T-cell (primary cell): ENCODE results near the gene POU5F1. TPM values are rescaled to one million over a fixed set of nuclear protein-coding genes. Genes with fewer than 3 reads are reported as not detected.
A peak's percentile ranks its signal among the peaks of the same experiment; 100 is the strongest.

Experiments used
- ATAC-seq, 4 experiments: fragments of 200-7000 bp in 3 of 4; fragments of 150-1000 bp in 1 of 4; cut with Tn5 transposase; replicated peaks in 1 of 4; 1 replicate in 3 of 4; 2 replicates in 1 of 4; pipeline ENCODE4 v1.10.0; 2021; ENCODE audit warnings: moderate library complexity in 3 of 4, mild to moderate bottlenecking in 2 of 4, moderate number of reproducible peaks in 1 of 4
- CTCF ChIA-PET, 2 donors: fragments of 300-600 bp; sonication (Branson Sonifier 250); formaldehyde crosslinking; loops; one replicate each; lab custom pipeline; 2022; ENCODE audit warnings: antibody characterized with exemption in 2 of 2; lab: Charles Lee
- POLR2A ChIA-PET, 2 donors: fragments of 300-600 bp; sonication (Branson Sonifier 250); formaldehyde crosslinking; loops; one replicate each; lab custom pipeline; 2022; ENCODE audit warnings: antibody characterized with exemption in 2 of 2; lab: Charles Lee
- DNase-seq, 35 experiments: peaks; one replicate each; pipeline versions ENCODE4 v3.0.0 to v3.0.0-alpha.2; 2013 to 2023
- H3K27ac ChIP-seq: one replicate; pipeline ENCODE4 v1.5.1; 2013; ENCODE audit warnings: low read length
- H3K27me3 ChIP-seq, 2 experiments: replicated peaks in 1 of 2; 1 replicate in 1 of 2; 2 replicates in 1 of 2; pipeline versions ENCODE4 v1.6.1 to v1.7.0; 2013; ENCODE audit warnings: low read length in 1 of 2, mixed read lengths in 1 of 2; ENCODE audit not compliant: control insufficient read depth in 2 of 2, insufficient read depth in 2 of 2; ENCODE audit errors: extremely low read depth in 1 of 2
- H3K36me3 ChIP-seq, 2 donors: 1 replicate in 1 of 2; 2 replicates in 1 of 2; pipeline versions ENCODE4 v1.6.1 to v1.7.0; 2013; ENCODE audit warnings: low read length in 1 of 2; ENCODE audit not compliant: control insufficient read depth in 2 of 2, insufficient read depth in 1 of 2; ENCODE audit errors: extremely low read depth in 1 of 2
- H3K4me1 ChIP-seq, 2 experiments: 1 replicate in 1 of 2; 2 replicates in 1 of 2; pipeline versions ENCODE4 v1.6.1 to v1.7.0; 2013; ENCODE audit warnings: low read length in 2 of 2, mixed read lengths in 1 of 2; ENCODE audit not compliant: insufficient read depth in 2 of 2, control insufficient read depth in 1 of 2; ENCODE audit errors: extremely low read depth in 1 of 2
- H3K4me3 ChIP-seq, 2 donors: 1 replicate in 1 of 2; 2 replicates in 1 of 2; pipeline versions ENCODE4 v1.5.1 to v1.7.0; 2013; ENCODE audit warnings: mild to moderate bottlenecking in 2 of 2, low read length in 1 of 2, moderate library complexity in 1 of 2; ENCODE audit not compliant: control insufficient read depth in 1 of 2; ENCODE audit errors: extremely low read depth in 1 of 2
- H3K9me3 ChIP-seq: 2 replicates; pipeline ENCODE4 v1.7.0; 2013
- H3K27ac Mint-ChIP-seq, 2 donors: one replicate each; pipeline ENCODE4 v1.8.0; 2020 to 2021; ENCODE audit warnings: mild to moderate bottlenecking in 2 of 2, mixed read lengths in 2 of 2
- H3K27me3 Mint-ChIP-seq, 2 donors: one replicate each; pipeline ENCODE4 v1.8.0; 2021 to 2022; ENCODE audit warnings: mixed read lengths in 2 of 2
- H3K36me3 Mint-ChIP-seq: one replicate; pipeline ENCODE4 v1.8.0; 2021; ENCODE audit warnings: mixed read lengths
- H3K4me1 Mint-ChIP-seq, 3 donors: one replicate each; pipeline ENCODE4 v1.8.0; 2020 to 2022; ENCODE audit warnings: mixed read lengths in 3 of 3, mild to moderate bottlenecking in 1 of 3
- H3K4me3 Mint-ChIP-seq, 3 donors: one replicate each; pipeline ENCODE4 v1.8.0; 2020 to 2022; ENCODE audit warnings: mild to moderate bottlenecking in 3 of 3, mixed read lengths in 3 of 3, moderate library complexity in 3 of 3
- H3K9me3 Mint-ChIP-seq, 3 donors: one replicate each; pipeline ENCODE4 v1.8.0; 2020 to 2022; ENCODE audit warnings: mixed read lengths in 3 of 3
- WGBS: methylation state at CpG from one replicate; pipeline ENCODE4 v1.1.5; 2013; ENCODE audit warnings: missing lambda C conversion rate; ENCODE audit not compliant: insufficient coverage; 5-methylcytosine and 5-hydroxymethylcytosine counted together
- total RNA-seq, 35 experiments: library from RNA in 6 of 35; stranded (reverse) in 6 of 35; fragments of 120-200 nt in 1 of 35; gene quantifications; one replicate each; pipeline versions ENCODE4 v1.2.1 to v1.2.4 and lab custom pipeline; 2013 to 2026

POU5F1 gene
- total RNA-seq, 5 donors from 2014 or later (not counting 1 experiment from before 2014, with no cell fraction given), result 0.61 to 3.9 (median 2.9) TPM; not detected in 1

DNA sequence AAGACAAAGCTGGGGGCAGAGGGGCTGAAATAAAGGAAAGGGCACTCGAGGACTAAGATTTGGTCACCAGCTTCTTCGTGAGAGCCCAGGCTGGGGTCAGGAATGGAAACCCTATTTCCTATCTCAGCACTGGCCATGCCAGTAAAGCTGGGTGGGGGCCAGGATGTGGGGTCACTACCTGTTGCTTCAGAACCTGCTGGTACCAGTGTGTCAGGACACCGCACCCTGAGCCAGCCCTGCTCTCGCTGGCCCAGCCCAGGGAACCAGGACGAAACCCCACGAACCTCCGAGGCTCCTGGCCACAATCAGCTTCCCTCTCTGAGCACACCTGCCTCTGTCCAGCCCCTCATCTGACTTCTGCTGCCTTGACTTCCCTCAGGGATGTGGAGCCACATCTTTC is 52.3 kb downstream of the POU5F1 start:
- H3K4me3 Mint-ChIP-seq, result no peak overlapping the region
- no peak overlapping the region for H3K27ac ChIP-seq
- ChIA-PET CTCF (interaction anchor here in 1 of 2 donors (0.6 kb wide), 1 partner anchor 1329 kb away, joined by 5 read pairs; no protein-coding TSS in a partner anchor), POLR2A (no interaction called here)
- no peaks in the 10 kb centered on the region for H3K9me3 Mint-ChIP-seq
- DNase-seq (no peak), ATAC-seq (no peak)
- H3K27ac Mint-ChIP-seq, result no peak overlapping the region
- no peaks in the 10 kb centered on the region for H3K36me3 Mint-ChIP-seq
- H3K4me1 ChIP-seq, result peaks cover 0 to 9% of the 10 kb centered on the region in 2 experiments
- 72% methylated on average over 7 of the region's 7 CpGs for WGBS
- no peaks in the 10 kb centered on the region for H3K9me3 ChIP-seq
- no peak overlapping the region for H3K4me3 ChIP-seq
- no peaks in the 10 kb centered on the region for H3K36me3 ChIP-seq
- H3K27me3 ChIP-seq, result peaks cover 0 to 47% of the 10 kb centered on the region in 2 experiments
- peaks cover 7 to 26% of the 10 kb centered on the region in 2 donors for H3K27me3 Mint-ChIP-seq
- peaks cover 4 to 14% (median 5%) of the 10 kb centered on the region in 3 donors for H3K4me1 Mint-ChIP-seq

DNA sequence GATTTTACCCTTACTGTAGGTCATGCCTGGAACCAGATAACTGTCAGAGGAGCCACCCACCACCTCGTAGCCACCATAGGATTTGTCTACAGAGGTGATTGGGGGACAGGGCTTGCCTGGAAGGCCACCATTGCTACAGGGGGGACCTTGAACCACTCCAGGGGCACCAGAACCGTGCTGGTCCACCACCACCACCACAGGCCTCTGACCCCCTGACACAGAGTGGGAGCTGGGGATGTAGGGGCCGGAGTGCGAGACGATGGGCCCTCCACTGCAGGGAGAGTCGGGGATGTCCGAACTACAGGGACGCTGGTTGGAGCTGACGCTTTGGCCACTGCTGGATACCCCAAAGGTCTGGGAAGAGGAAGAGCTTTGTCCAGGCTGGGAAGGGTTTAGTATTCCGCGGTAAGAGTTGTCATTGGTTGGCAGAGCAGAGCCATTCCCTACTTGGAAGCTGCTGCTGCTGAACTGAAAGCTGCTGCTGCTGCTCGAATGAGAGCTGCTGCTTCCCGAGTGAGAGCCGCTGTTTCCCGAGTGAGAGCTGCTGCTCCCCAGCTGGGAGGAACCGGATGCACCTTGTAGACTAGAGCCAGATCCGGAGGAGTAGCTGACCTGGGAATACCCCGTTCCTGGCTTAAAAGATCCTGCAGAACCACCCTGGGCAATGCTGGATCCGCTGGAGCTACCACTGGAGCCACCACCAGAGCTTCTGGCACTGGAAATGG is 53.7 kb downstream of the POU5F1 start:
- no peaks in the 10 kb centered on the region for H3K36me3 ChIP-seq
- no peak overlapping the region for H3K27ac ChIP-seq
- Mint-ChIP-seq H3K4me1 (peaks cover 4 to 14% (median 5%) of the 10 kb centered on the region in 3 donors), H3K27me3 (peaks cover 7 to 27% of the 10 kb centered on the region in 2 donors), H3K36me3 (no peaks in the 10 kb centered on the region), H3K4me3 (no peak overlapping the region), H3K27ac (no peak overlapping the region), H3K9me3 (no peaks in the 10 kb centered on the region)
- 87% methylated on average over 16 of the region's 19 CpGs for WGBS
- ATAC-seq (no peak), DNase-seq (no peak)
- H3K27me3 ChIP-seq, result peaks cover 0 to 48% of the 10 kb centered on the region in 2 experiments
- H3K4me1 ChIP-seq, result peaks cover 0 to 9% of the 10 kb centered on the region in 2 experiments
- no peaks in the 10 kb centered on the region for H3K9me3 ChIP-seq
- POLR2A ChIA-PET, result no interaction called here
- CTCF ChIA-PET, result no interaction called here
- H3K4me3 ChIP-seq, result no peak overlapping the region

DNA sequence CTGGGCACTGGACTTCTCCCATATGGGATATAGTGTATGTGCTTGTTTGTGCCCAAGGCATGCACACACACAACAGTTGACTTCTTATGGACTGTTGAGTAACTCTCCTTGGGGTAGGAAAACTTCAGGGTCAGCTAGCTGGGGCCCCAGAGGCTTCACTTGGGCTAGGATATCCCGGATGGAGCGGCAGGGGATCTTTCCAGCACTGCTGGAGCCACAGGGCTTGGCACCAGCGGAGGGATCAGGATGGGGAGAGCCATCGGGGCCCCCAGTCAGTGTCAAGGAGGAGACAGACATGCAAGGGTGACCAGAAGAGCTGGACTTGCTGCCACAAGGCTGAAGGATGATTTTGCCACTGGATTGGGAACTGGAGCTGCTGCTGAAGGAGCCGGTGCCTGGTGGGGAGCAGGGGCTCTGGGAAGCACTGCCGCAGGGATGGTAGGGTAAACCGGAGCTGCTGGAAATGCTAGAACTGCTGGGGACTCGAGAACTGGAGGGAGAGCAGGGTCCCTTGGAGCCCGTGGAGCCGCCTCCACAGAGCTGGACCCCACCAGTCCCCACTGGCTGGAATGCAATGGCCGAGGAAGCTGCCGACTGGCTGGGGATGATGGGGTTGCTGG is 54.4 kb downstream of the POU5F1 start:
- H3K36me3 Mint-ChIP-seq, result no peaks in the 10 kb centered on the region

DNA sequence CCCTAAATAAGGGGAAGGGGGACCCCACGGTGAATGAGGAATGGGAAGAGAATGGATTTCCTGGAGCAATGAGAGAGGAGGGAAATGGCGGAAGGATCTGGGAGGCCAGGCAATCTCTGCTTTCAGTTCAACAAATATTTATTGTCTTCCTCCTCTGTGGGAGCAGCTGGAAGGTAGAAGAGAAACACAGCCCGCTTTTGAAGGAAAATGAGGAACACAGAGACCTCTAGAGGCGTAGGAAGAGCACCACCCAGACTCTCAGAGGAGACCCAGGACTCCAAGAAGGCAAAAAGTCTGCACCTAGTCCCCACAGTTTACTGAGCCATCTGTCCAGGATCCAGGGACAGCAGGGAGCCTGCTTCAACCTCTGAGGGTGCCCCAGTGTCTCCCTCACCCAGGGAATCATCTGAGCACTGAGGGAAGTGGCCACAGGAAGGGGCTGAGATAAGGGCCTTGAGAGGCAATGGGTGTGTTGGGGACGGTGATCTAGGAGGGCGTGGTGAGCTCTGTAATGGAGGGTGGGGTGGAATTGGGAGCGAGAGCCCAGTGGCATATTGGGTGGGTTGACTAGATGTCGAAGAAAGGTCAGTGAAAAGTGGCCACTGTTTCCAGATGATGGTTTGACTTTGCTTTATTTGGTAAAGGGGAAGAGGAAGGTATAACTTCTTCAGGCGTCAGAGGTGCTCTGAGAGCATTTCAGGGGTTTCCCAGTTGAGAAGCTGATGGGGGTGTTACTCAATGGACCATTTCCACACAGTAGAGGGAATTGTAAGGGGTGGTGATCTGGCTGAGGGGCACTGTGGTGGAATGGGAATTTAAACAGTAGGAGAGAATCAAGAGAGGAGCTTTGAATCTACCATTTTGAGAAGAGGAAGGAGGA is 55.3 kb downstream of the POU5F1 start:
- H3K27me3 ChIP-seq, result peaks cover 0 to 51% of the 10 kb centered on the region in 2 experiments
- WGBS, result 55% methylated on average over 7 of the region's 9 CpGs
- ChIA-PET POLR2A (no interaction called here), CTCF (interaction anchor here (0.6 to 1.7 kb wide), 4 partner anchors 9 to 912 kb away, joined by 3 to 6 read pairs (median 4); no protein-coding TSS in a partner anchor)
- no peak overlapping the region for H3K4me3 ChIP-seq
- no peaks in the 10 kb centered on the region for H3K9me3 ChIP-seq
- Mint-ChIP-seq H3K4me3 (no peak overlapping the region), H3K36me3 (no peaks in the 10 kb centered on the region), H3K4me1 (peaks cover 4 to 14% (median 5%) of the 10 kb centered on the region in 3 donors), H3K27me3 (peaks cover 7 to 26% of the 10 kb centered on the region in 2 donors), H3K27ac (peak overlapping the region; percentile 33 to 55), H3K9me3 (no peaks in the 10 kb centered on the region)
- no peaks in the 10 kb centered on the region for H3K36me3 ChIP-seq
- ATAC-seq (peak; percentile 65 to 88 (median 70)), DNase-seq (peak in 1 of 35 experiments; percentile 45)
- no peak overlapping the region for H3K27ac ChIP-seq
- peaks cover 0 to 9% of the 10 kb centered on the region in 2 experiments for H3K4me1 ChIP-seq

More for the DNA sequence above, 54.4 kb downstream of the POU5F1 start:
- 81% methylated on average over 10 of the region's 12 CpGs for WGBS
- Mint-ChIP-seq H3K27me3 (peaks cover 7 to 25% of the 10 kb centered on the region in 2 donors), H3K27ac (no peak overlapping the region), H3K4me1 (peaks cover 4 to 14% (median 5%) of the 10 kb centered on the region in 3 donors), H3K4me3 (no peak overlapping the region), H3K9me3 (no peaks in the 10 kb centered on the region)
- CTCF ChIA-PET, result interaction anchor here (0.6 to 0.9 kb wide), 2 partner anchors 9 to 29 kb away, joined by 3 read pairs; no protein-coding TSS in a partner anchor
- H3K4me1 ChIP-seq, result peaks cover 0 to 9% of the 10 kb centered on the region in 2 experiments
- H3K36me3 ChIP-seq, result no peaks in the 10 kb centered on the region
- POLR2A ChIA-PET, result no interaction called here
- H3K27me3 ChIP-seq, result peaks cover 0 to 48% of the 10 kb centered on the region in 2 experiments
- no peaks in the 10 kb centered on the region for H3K9me3 ChIP-seq
- no peak for DNase-seq
- ATAC-seq, result no peak
- H3K27ac ChIP-seq, result no peak overlapping the region
- H3K4me3 ChIP-seq, result no peak overlapping the region

- no peaks in the 10 kb centered on the region for H3K36me3 Mint-ChIP-seq
- ChIA-PET POLR2A (no interaction called here), CTCF (interaction anchor here (0.7 to 1.7 kb wide), 2 partner anchors 27 to 911 kb away, joined by 5 to 6 read pairs; no protein-coding TSS in a partner anchor)
- H3K36me3 ChIP-seq, result no peaks in the 10 kb centered on the region
- H3K9me3 Mint-ChIP-seq, result no peaks in the 10 kb centered on the region
- H3K27me3 Mint-ChIP-seq, result peaks cover 7 to 33% of the 10 kb centered on the region in 2 donors
- peaks cover 4 to 14% (median 5%) of the 10 kb centered on the region in 3 donors for H3K4me1 Mint-ChIP-seq
- H3K9me3 ChIP-seq, result no peaks in the 10 kb centered on the region
- no peak within 1 kb of the TSS for H3K4me3 Mint-ChIP-seq
- peaks cover 0 to 57% of the 10 kb centered on the region in 2 experiments for H3K27me3 ChIP-seq
- H3K27ac ChIP-seq, result no peak within 1 kb of the TSS
- ATAC-seq, result no peak
- H3K4me1 ChIP-seq, result peaks cover 0 to 9% of the 10 kb centered on the region in 2 experiments
- no peak within 1 kb of the TSS for H3K4me3 ChIP-seq
- peak within 1 kb of the TSS; percentile 33 to 55 for H3K27ac Mint-ChIP-seq
- no peak for DNase-seq
- 70% methylated on average over 1 of the region's 3 CpGs for WGBS
Observed at GRCh38 chr6:31114541-31114878, 56.0 kb downstream of the POU5F1 start, which contains the start of gene PSORS1C1. PSORS1C1 (plus strand) TSS chr6:31114800; CDS start chr6:31129633, 14,833 bp downstream.
